ENCODE measurements around the gene GPR61. TPM values are rescaled to one million over a fixed set of nuclear protein-coding genes. Genes with fewer than 3 reads are reported as not detected.

The GPR61 gene
- total and polyA plus RNA-seq, 2 of the 4 experiments (the other 2 are of a cell fraction), result not detected

GRCh38 chr1:109569323-109569722, 29.7 kb downstream of the GPR61 start:
- Histone ChIP-seq H2AK5ac (ENCODE audit: low read depth, low read length) (no peak overlapping the region), H2BK20ac (ENCODE audit: low read depth, low read length) (no peak overlapping the region), H4K91ac (ENCODE audit: insufficient read depth, low read depth, low read length) (no peak overlapping the region), H3K18ac (ENCODE audit: low read depth, low read length) (no peak overlapping the region), H3K36me3 (ENCODE audit: control insufficient read depth, insufficient read depth, low read length) (no peaks in the 10 kb centered on the region), H3K14ac (replicated peaks; ENCODE audit: low read depth, low read length) (no peak overlapping the region), H3K9ac (ENCODE audit: low read depth, low read length) (no peak overlapping the region), H3K4me3 (ENCODE audit: insufficient read depth, low read depth, low read length) (no peak overlapping the region), H2BK5ac (ENCODE audit: low read depth, low read length, poor library complexity, severe bottlenecking) (no peak overlapping the region), H3K79me1 (ENCODE audit: low read depth in 1 of 2, low read length in 2 of 2) (peaks cover 25 to 73% of the 10 kb centered on the region in 2 experiments), H4K5ac (ENCODE audit: low read depth, low read length) (no peak overlapping the region), H2AFZ (replicated peaks; ENCODE audit: low read length, poor library complexity) (no peak overlapping the region), H3K4me1 (ENCODE audit: control insufficient read depth, insufficient read depth, low read length) (peaks cover 7% of the 10 kb centered on the region; the same call in 1 of the 2 replicates), H3K23ac (ENCODE audit: low read depth, low read length) (no peak overlapping the region), H4K8ac (ENCODE audit: low read depth in 2 of 2, low read length in 2 of 2) (no peak overlapping the region), H3K27ac (ENCODE audit: insufficient read depth, low read length) (no peak overlapping the region), H2AK9ac (replicated peaks; ENCODE audit: low read depth, low read length, poor library complexity) (no peak overlapping the region), H2BK15ac (ENCODE audit: low read depth, low read length) (no peak overlapping the region), H2BK120ac (ENCODE audit: low read depth, low read length) (no peak overlapping the region), H4K20me1 (ENCODE audit: insufficient read depth, low read length) (peaks cover 85% of the 10 kb centered on the region), H3K27me3 (ENCODE audit: control insufficient read depth, insufficient read depth, low read length) (no peaks in the 10 kb centered on the region), H3K4ac (ENCODE audit: low read depth, low read length) (no peak overlapping the region), H3K4me2 (ENCODE audit: low read depth, low read length) (no peak overlapping the region), H3K9me3 (ENCODE audit: control insufficient read depth, insufficient read depth, low read length) (no peaks in the 10 kb centered on the region), H3K9me1 (ENCODE audit: insufficient read depth, low read length) (peaks cover 15% of the 10 kb centered on the region), H3K56ac (ENCODE audit: extremely low read depth, insufficient read depth, low read length) (no peak overlapping the region)
- no peak for DNase-seq
- BruUV-seq (replicated peaks), result no TSS peak
- dilution Hi-C loops (cut with HindIII; ENCODE audit: low sequenced_read_pairs, unreplicated experiment) (no loop called here), in situ Hi-C loops (cut with MboI; ENCODE audit: low sequenced_read_pairs) (no loop called here), intact Hi-C loops (cut with micrococcal nuclease) (no loop called here)
- no peak for TF ChIP-seq MAZ (IDR thresholded peaks at IDR 0.05; ENCODE audit: borderline replicate concordance, low read depth, low read length)
- TF ChIP-seq FOS (IDR thresholded peaks at IDR 0.05; ENCODE audit: low read depth, low read length), result no peak
- TF ChIP-seq SMC3 (IDR thresholded peaks at IDR 0.05; ENCODE audit: low read depth, low read length), result no peak
- TF ChIP-seq RFX5 (IDR thresholded peaks at IDR 0.05; ENCODE audit: low read depth, low read length), result no peak
- 80% methylated on average over 1 of the region's 1 CpG; no CpG with 5 or more reads in 1 of the 2 experiments for WGBS, 2 experiments (ENCODE audit: extremely low coverage in 2 of 2, insufficient read length in 1 of 2)
- CTCF ChIA-PET, result interaction anchor here (0.6 to 1.1 kb wide), 4 partner anchors 22 to 204 kb away, joined by 3 to 8 read pairs (median 4); no protein-coding TSS in a partner anchor
- no peak for ATAC-seq (ENCODE audit: low read depth)
- POLR2A ChIA-PET (ENCODE audit: unreplicated experiment), result no interaction called here
